DND-41 (cell line): Measurements from ENCODE around the gene ANKRD36C.
"Not testable (repeated sequence)": the region's sequence is repeated elsewhere in the genome, so short reads cannot be mapped to it uniquely, and the experiment has no call there.

Source experiments
- EZH2 ChIP-seq: IDR thresholded peaks from 3 replicates; pipeline ENCODE4 v1.6.1; 2012; ENCODE audit warnings: borderline replicate concordance, low read depth, mild to moderate bottlenecking, moderate library complexity, low read length, inconsistent platforms; ENCODE audit not compliant: severe bottlenecking
- TF ChIP-seq, protein P1 (sequence below): IDR thresholded peaks from 2 replicates; pipeline ENCODE4 v1.5.1; 2012; ENCODE audit warnings: borderline replicate concordance, low read length, moderate library complexity, mild to moderate bottlenecking; ENCODE audit not compliant: poor library complexity, severe bottlenecking; ENCODE audit errors: extremely low read depth

DNA sequence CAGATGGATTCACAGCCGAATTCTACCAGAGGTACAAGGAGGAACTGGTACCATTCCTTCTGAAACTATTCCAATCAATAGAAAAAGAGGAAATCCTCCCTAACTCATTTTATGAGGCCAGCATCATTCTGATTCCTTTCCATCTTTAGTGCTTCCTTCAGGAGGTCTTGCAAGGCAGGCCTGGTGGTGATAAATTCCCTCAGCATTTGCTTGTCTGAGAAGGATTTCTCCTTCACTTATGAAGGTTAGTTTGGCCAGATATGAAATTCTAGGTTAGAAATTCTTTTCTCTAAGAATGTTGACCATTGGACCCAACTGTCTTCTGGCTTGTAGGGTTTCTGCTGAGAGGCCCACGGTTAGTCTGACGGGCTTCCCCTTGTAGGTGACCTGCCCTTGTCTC lies 167.4 kb downstream of the ANKRD36C start:
- TF ChIP-seq, protein P1, sequence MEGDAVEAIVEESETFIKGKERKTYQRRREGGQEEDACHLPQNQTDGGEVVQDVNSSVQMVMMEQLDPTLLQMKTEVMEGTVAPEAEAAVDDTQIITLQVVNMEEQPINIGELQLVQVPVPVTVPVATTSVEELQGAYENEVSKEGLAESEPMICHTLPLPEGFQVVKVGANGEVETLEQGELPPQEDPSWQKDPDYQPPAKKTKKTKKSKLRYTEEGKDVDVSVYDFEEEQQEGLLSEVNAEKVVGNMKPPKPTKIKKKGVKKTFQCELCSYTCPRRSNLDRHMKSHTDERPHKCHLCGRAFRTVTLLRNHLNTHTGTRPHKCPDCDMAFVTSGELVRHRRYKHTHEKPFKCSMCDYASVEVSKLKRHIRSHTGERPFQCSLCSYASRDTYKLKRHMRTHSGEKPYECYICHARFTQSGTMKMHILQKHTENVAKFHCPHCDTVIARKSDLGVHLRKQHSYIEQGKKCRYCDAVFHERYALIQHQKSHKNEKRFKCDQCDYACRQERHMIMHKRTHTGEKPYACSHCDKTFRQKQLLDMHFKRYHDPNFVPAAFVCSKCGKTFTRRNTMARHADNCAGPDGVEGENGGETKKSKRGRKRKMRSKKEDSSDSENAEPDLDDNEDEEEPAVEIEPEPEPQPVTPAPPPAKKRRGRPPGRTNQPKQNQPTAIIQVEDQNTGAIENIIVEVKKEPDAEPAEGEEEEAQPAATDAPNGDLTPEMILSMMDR, result not testable (repeated sequence)
- not testable (repeated sequence) for TF ChIP-seq EZH2
